ENCODE data around the gene CFAP141.

- TF ChIP-seq USF2 (IDR thresholded peaks at IDR 0.05; ENCODE audit: low read depth, low read length) = no peak
- TF ChIP-seq FOS (IDR thresholded peaks at IDR 0.05; ENCODE audit: low read depth, low read length) = no peak
- TF ChIP-seq, protein P1, sequence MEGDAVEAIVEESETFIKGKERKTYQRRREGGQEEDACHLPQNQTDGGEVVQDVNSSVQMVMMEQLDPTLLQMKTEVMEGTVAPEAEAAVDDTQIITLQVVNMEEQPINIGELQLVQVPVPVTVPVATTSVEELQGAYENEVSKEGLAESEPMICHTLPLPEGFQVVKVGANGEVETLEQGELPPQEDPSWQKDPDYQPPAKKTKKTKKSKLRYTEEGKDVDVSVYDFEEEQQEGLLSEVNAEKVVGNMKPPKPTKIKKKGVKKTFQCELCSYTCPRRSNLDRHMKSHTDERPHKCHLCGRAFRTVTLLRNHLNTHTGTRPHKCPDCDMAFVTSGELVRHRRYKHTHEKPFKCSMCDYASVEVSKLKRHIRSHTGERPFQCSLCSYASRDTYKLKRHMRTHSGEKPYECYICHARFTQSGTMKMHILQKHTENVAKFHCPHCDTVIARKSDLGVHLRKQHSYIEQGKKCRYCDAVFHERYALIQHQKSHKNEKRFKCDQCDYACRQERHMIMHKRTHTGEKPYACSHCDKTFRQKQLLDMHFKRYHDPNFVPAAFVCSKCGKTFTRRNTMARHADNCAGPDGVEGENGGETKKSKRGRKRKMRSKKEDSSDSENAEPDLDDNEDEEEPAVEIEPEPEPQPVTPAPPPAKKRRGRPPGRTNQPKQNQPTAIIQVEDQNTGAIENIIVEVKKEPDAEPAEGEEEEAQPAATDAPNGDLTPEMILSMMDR (conservative IDR thresholded peaks at IDR 0.05; ENCODE audit: low read depth, low read length) = no peak
- TF ChIP-seq MXI1 (IDR thresholded peaks at IDR 0.05; ENCODE audit: borderline replicate concordance, low read depth, low read length) = no peak
- no peak for TF ChIP-seq CEBPB (IDR thresholded peaks at IDR 0.05; ENCODE audit: low read depth, low read length)
Observed at GRCh38 chr1:154206196-154206595, at the start of gene CFAP141.
